ENCODE results near the gene GGPS1. TPM values are rescaled to one million over a fixed set of nuclear protein-coding genes. Genes with fewer than 3 reads are reported as not detected.
"Not testable (repeated sequence)": the region's sequence is repeated elsewhere in the genome, so short reads cannot be mapped to it uniquely, and the experiment has no call there.

The GGPS1 gene
- polyA plus RNA-seq, 1 experiment = 45.2 TPM

DNA sequence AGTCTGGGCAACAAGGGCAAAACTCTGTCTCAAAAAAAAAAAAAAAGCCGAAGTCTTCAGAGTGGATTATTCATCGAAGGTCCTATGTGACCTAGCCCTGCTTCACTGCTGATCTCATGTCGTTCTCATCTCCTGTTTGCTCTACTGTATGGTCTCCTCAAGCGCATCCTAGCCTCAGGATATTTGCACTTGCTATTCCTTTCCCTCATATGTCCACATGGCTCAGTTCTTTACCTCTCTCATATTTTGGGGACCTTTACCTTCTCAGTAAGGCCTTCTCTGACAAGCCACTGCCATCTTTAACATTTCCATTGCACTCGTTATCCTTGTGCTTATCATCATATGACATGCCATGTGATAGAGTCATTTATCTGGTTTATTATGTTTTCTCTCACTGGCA, 41.4 kb downstream of the GGPS1 start:
- POLR2A ChIA-PET = no interaction called here
- Histone ChIP-seq H3K9me3 (ENCODE audit: control insufficient read depth, insufficient read depth, low read length) (no peaks in the 10 kb centered on the region), H3K27ac (ENCODE audit: low read depth, low read length) (no peak overlapping the region), H3K4me3 (ENCODE audit: low read depth, low read length) (no peak overlapping the region), H3K27me3 (ENCODE audit: control insufficient read depth, insufficient read depth, low read length) (no peaks in the 10 kb centered on the region)
- CTCF ChIA-PET = no interaction called here
- TF ChIP-seq, protein P1, sequence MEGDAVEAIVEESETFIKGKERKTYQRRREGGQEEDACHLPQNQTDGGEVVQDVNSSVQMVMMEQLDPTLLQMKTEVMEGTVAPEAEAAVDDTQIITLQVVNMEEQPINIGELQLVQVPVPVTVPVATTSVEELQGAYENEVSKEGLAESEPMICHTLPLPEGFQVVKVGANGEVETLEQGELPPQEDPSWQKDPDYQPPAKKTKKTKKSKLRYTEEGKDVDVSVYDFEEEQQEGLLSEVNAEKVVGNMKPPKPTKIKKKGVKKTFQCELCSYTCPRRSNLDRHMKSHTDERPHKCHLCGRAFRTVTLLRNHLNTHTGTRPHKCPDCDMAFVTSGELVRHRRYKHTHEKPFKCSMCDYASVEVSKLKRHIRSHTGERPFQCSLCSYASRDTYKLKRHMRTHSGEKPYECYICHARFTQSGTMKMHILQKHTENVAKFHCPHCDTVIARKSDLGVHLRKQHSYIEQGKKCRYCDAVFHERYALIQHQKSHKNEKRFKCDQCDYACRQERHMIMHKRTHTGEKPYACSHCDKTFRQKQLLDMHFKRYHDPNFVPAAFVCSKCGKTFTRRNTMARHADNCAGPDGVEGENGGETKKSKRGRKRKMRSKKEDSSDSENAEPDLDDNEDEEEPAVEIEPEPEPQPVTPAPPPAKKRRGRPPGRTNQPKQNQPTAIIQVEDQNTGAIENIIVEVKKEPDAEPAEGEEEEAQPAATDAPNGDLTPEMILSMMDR (IDR thresholded peaks at IDR 0.05; ENCODE audit: low read depth, low read length) = no peak
- no peak for DNase-seq (ENCODE audit: low read depth, low spot score)

DNA sequence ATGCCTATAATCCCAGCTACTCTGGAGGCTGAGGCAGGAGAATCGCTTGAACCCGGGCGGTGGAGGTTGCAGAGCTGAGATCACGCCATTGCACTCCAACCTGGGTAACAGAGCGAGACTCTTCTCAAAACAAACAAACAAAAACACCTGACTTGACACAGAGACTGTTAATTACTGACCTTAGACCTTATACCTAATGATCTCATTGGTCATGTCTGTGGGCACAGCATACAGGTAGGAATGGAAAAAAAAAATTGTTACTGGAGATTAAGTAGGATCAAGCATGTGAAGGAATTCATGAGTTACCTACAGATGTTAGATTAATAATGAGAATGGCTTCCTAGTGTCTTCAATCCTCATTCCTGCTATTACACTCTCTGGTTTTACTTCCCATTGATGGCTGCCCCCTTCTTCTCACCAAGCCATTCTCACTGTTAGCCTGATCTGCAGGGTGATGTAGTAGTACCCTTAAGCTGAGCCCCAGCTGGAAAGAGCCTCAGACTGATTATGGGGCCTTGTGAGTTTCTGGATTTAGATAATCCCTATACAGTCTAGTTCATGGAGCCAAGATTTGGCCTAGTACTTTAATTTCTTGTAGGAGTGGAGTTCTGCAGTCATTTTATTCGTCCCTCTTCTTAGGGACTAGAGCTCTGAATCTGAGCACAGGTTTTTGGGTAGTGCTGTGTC, 47.7 kb downstream of the GGPS1 start:
- H3K9me3 ChIP-seq (ENCODE audit: control insufficient read depth, insufficient read depth, low read length) = no peaks in the 10 kb centered on the region
- ChIA-PET CTCF (interaction anchor here (0.6 kb wide), 1 partner anchor 37 kb away, joined by 6 read pairs; no protein-coding TSS in a partner anchor), POLR2A (no interaction called here)
- DNase-seq (ENCODE audit: low read depth, low spot score) = no peak
- H3K27ac ChIP-seq (ENCODE audit: low read depth, low read length) = no peak overlapping the region
- TF ChIP-seq, protein P1 (IDR thresholded peaks at IDR 0.05; ENCODE audit: low read depth, low read length) = no peak
- no peaks in the 10 kb centered on the region for H3K27me3 ChIP-seq (ENCODE audit: control insufficient read depth, insufficient read depth, low read length)
- no peak overlapping the region for H3K4me3 ChIP-seq (ENCODE audit: low read depth, low read length)

DNA sequence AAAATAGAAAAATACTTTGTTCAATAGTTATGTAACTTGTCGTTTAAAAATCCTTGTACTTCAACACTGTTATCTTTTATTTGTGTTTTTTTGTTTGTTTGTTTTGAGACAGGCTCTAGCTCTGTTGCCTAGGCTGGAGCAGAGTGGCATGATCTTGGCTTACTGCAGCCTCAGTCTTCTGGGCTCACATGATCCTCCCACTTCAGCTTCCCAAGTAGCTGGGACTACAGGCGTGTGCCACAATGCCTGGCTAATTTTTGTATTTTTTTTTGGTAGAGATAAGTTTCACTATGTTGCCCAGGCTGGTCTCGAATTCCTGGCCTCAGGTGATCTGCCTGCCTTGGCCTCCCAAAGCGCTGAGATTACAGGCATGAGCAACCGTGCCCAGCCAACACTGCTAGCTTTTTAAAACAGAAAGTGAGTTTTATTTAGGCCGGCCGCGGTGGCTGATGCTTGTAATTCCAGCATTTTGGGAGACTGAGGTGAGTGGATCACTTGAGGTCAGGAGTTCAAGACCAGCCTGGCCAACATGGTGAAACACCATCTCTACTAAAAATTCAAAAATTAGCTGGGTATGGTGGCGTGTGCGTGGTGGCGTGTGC, 49.9 kb downstream of the GGPS1 start:
- H3K27ac ChIP-seq (ENCODE audit: low read depth, low read length); DNase-seq (ENCODE audit: low read depth, low spot score); H3K27me3 ChIP-seq (ENCODE audit: control insufficient read depth, insufficient read depth, low read length); H3K9me3 ChIP-seq (ENCODE audit: control insufficient read depth, insufficient read depth, low read length); POLR2A ChIA-PET; H3K4me3 ChIP-seq (ENCODE audit: low read depth, low read length): not testable (repeated sequence)
- CTCF ChIA-PET = interaction anchor here (1.6 kb wide), 1 partner anchor 37 kb away, joined by 3 read pairs; no protein-coding TSS in a partner anchor

DNA sequence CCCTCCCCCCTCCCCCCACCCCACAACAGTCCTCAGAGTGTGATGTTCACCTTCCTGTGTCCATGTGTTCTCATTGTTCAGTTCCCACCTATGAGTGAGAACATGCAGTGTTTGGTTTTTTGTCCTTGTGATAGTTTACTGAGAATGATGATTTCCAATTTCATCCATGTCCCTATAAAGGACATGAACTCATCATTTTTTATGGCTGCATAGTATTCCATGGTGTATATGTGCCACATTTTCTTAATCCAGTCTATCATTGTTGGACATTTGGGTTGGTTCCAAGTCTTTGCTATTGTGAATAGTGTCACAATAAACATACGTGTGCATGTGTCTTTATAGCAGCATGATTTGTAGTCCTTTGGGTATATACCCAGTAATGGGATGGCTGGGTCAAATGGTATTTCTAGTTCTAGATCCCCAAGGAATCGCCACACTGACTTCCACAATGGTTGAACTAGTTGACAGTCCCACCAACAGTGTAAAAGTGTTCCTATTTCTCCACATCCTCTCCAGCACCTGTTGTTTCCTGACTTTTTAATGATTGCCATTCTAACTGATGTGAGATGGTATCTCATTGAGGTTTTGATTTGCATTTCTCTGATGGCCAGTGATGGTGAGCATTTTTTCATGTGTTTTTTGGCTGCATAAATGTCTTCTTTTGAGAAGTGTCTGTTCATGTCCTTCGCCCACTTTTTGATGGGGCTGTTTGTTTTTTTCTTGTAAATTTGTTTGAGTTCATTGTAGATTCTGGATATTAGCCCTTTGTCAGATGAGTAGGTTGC, 53.8 kb downstream of the GGPS1 start:
- CTCF ChIA-PET; DNase-seq (ENCODE audit: low read depth, low spot score); H3K9me3 ChIP-seq (ENCODE audit: control insufficient read depth, insufficient read depth, low read length); POLR2A ChIA-PET; H3K4me3 ChIP-seq (ENCODE audit: low read depth, low read length); H3K27ac ChIP-seq (ENCODE audit: low read depth, low read length); H3K27me3 ChIP-seq (ENCODE audit: control insufficient read depth, insufficient read depth, low read length): not testable (repeated sequence)

DNA sequence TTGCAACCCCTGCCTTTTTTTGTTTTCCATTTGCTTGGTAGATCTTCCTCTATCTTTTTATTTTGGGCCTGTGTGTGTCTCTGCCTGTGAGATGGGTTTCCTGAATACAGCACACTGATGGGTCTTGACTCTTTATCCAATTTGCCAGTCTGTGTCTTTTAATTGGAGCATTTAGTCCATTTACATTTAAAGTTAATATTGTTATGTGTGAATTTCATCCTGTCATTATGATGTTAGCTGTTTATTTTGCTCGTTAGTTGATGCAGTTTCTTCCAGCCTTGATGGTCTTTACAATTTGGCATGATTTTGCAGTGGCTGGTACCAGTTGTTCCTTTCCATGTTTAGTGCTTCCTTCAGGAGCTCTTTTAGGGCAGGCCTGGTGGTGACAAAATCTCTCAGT, 57.3 kb downstream of the GGPS1 start:
- H3K9me3 ChIP-seq (ENCODE audit: control insufficient read depth, insufficient read depth, low read length); H3K27ac ChIP-seq (ENCODE audit: low read depth, low read length); H3K4me3 ChIP-seq (ENCODE audit: low read depth, low read length); H3K27me3 ChIP-seq (ENCODE audit: control insufficient read depth, insufficient read depth, low read length); DNase-seq (ENCODE audit: low read depth, low spot score); CTCF ChIA-PET; POLR2A ChIA-PET: not testable (repeated sequence)

DNA sequence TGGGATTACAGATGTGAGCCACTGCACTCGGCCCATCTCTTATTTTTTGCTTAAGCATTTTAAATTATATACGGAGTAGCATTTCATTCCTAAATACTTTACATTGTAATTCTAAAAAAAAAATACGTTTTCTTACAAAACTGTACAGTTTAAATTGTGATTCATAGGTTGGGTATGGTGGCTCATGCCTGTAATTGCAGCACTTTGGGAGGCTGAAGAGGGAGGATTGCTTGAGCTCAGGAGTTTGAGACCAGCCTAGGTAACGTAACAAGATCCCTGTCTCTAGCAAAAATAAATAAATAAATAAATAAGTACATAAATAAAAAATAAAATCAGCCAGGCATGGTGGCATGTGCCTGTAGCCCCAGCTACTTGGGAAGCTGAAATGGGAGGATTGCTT, 63.5 kb downstream of the GGPS1 start:
- CTCF ChIA-PET = interaction anchor here (4.7 kb wide), 1 partner anchor 24 kb away, joined by 35 read pairs; no protein-coding TSS in a partner anchor
- POLR2A ChIA-PET = no interaction called here

More for the DNA sequence above, 63.5 kb downstream of the GGPS1 start:
- TF ChIP-seq, protein P1 (IDR thresholded peaks at IDR 0.05; ENCODE audit: low read depth, low read length) = no peak
- DNase-seq (ENCODE audit: low read depth, low spot score) = no peak
- H3K9me3 ChIP-seq (ENCODE audit: control insufficient read depth, insufficient read depth, low read length) = peaks cover 6% of the 10 kb centered on the region
- H3K27me3 ChIP-seq (ENCODE audit: control insufficient read depth, insufficient read depth, low read length) = no peaks in the 10 kb centered on the region
- H3K27ac ChIP-seq (ENCODE audit: low read depth, low read length) = no peak overlapping the region
- H3K4me3 ChIP-seq (ENCODE audit: low read depth, low read length) = no peak overlapping the region

Small RNAs within 50 kb of the gene (small RNA-seq; reads per million reads assigned to genes)
- gene AL391994.1 (ENCODE audit: insufficient read length, low read depth) = not detected

Other genes starting within 250 kb of the GGPS1 start
- gene TOMM20, start 199.7 kb upstream of the GGPS1 start, polyA plus RNA-seq (2011; rRNA removed) = 82.2 and 94.0 TPM in 2 replicates
- 32.3 and 47.0 TPM in 2 replicates for gene RBM34, start 167.3 kb upstream of the GGPS1 start, polyA plus RNA-seq (2011; rRNA removed)
- gene ARID4B, start 391 bp upstream of the GGPS1 start, polyA plus RNA-seq (2011; rRNA removed) = 13.3 and 15.6 TPM in 2 replicates
- gene TBCE, start 38.9 kb downstream of the GGPS1 start, polyA plus RNA-seq (2011; rRNA removed) = 29.9 and 36.5 TPM in 2 replicates
- 25.3 and 33.2 TPM in 2 replicates for gene B3GALNT2, start 175.9 kb downstream of the GGPS1 start, polyA plus RNA-seq (2011; rRNA removed)